ENCODE measurements around the gene CYTH1. TPM values are rescaled to one million over a fixed set of nuclear protein-coding genes. Genes with fewer than 3 reads are reported as not detected.
A peak's percentile ranks its signal among the peaks of the same experiment; 100 is the strongest.

CYTH1 gene
- total RNA-seq, 1 donor from 2014 or later = 147 TPM

DNA sequence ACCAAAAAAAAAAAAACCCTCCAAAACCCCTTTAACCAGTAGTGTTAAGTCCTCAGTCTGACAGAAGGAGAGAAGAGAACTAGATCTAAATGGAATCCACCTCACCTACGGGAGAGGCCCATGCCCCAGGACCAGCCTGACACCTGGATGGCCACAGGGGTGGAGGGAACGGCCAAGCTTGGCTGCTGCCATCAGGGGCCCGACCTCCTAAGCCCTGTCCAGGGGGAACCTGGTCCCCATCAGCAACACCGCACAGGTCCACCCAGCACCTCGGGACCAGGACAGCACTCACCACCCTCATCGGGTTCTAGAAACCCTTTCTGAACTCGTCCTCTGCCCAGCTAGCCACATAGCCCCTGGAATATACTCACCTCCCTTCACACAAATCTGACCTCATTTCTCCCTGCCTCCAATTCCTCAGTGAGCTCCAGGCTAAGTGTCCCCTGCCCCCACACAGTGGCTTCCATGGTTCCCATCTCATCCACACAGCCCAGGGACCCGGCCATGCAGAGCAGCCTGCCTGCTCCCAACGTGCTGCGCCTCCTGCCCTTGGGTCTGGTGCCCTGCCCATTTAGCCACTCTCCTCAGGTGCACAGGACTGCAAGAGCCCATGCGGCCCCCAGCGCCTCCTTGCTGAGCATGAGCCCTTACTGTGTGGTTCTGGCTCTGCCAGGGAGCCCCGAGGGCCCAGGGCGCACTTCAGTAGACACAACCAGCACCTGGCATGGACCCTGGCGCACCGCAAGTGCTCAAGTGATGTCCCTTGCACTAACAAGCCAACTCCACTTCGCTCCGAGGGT, 18.3 kb upstream of the CYTH1 start:
- no peak for DNase-seq (ENCODE audit: low spot score)
- Mint-ChIP-seq H3K36me3 (ENCODE audit: low read depth) (peaks cover 72% of the 10 kb centered on the region), H3K27ac (peak overlapping the region; percentile 61), H3K27me3 (ENCODE audit: insufficient read depth) (no peaks in the 10 kb centered on the region), H3K9me3 (no peaks in the 10 kb centered on the region), H3K4me1 (ENCODE audit: low read depth) (peaks cover 68% of the 10 kb centered on the region), H3K4me3 (no peak overlapping the region)
- intact Hi-C loops (cut with micrococcal nuclease) = no loop called here

DNA sequence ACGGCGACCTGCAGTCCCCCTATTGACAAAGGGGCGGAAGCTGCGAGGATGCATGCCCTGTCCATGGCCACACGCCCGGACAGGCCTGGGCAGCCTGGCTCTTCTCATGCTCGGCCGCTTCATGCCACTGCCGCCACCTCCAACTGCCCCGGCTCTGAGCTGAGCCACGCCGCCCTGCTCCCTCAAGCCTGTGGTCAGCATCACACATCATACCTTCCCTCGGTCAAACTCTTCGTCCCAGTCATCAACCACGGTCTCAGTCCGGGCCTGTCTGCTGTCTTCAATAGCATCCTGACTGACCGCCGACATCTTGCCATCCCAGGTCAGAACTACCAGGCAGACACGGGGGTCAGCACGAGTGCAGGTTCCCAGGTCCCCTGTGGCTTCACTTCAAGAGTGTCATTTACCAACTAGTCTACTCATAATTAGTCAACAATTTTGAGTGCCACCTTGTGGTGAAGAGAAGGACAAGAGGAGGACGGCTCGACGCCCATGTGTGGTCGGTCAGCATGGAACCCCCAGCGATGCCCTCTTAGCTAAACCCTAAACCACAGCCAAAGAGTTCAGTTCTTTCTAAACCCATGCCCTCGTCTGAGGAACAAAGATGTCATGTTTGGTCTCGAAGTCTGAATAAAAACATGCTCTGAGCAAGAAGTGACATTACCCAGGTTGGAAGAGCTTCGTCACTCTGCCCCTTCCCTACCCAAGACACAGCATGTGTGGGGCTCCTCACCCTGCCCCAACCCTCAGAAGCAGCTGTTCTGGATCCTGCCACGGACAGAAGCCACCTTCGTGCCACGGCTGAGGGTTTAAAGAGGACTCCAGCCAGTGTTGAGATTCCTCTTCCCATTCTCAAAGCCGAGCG, 16.9 kb upstream of the CYTH1 start:
- intact Hi-C loops (cut with micrococcal nuclease) = loop anchor here (2.0 kb wide), 1 partner anchor 302 kb away; no protein-coding TSS in a partner anchor
- no peaks in the 10 kb centered on the region for H3K27me3 Mint-ChIP-seq (ENCODE audit: insufficient read depth)
- DNase-seq (ENCODE audit: low spot score) = no peak
- peaks cover 62% of the 10 kb centered on the region for H3K4me1 Mint-ChIP-seq (ENCODE audit: low read depth)
- peaks cover 75% of the 10 kb centered on the region for H3K36me3 Mint-ChIP-seq (ENCODE audit: low read depth)
- peak overlapping the region; percentile 37 for H3K27ac Mint-ChIP-seq
- H3K9me3 Mint-ChIP-seq = no peaks in the 10 kb centered on the region
- no peak overlapping the region for H3K4me3 Mint-ChIP-seq

DNA sequence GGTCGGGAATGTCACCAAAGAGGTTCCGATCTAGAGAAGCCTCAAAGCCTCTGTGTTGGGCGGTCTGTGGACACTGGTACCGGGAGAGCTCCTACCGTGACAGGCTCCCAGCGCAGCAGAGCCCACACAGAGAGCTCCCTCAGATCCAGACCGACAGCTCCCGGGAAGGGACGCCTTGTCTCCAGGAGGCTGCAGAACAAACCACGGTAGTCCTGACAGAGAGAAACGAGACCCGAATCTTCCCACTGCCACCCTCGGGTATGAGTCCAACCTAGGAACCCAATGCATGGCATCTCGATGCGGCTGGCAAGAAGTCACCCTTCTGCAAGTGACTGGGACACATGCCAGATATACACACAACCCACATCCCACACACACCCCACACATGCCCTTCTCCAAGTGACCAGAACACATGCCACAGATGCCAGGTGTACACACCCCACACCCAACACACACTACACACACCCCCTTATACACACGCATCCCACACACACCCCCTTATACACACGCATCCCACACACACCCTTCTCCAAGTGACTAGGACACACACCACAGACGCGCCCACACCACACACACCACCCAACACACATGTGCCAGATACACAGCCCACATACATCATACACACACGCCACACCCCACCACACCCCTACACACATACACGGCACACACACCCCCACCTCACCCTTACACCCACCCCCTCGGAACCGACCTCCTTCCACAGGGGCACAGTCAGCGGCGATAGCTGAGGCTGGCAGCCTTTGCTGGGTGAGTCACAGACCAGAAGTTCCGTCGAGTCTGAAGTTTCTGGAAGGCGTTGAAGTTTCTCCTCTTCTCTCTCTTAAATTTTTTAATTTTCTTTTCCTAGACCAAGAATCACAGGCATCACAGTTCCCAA, 15.9 kb upstream of the CYTH1 start:
- Mint-ChIP-seq H3K27ac (peak overlapping the region; percentile 37), H3K9me3 (no peaks in the 10 kb centered on the region), H3K4me3 (no peak overlapping the region), H3K36me3 (ENCODE audit: low read depth) (peaks cover 74% of the 10 kb centered on the region), H3K27me3 (ENCODE audit: insufficient read depth) (no peaks in the 10 kb centered on the region), H3K4me1 (ENCODE audit: low read depth) (peaks cover 56% of the 10 kb centered on the region)
- no peak for DNase-seq (ENCODE audit: low spot score)
- intact Hi-C loops (cut with micrococcal nuclease) = loop anchor here (2.0 kb wide), 1 partner anchor 301 kb away; no protein-coding TSS in a partner anchor

DNA sequence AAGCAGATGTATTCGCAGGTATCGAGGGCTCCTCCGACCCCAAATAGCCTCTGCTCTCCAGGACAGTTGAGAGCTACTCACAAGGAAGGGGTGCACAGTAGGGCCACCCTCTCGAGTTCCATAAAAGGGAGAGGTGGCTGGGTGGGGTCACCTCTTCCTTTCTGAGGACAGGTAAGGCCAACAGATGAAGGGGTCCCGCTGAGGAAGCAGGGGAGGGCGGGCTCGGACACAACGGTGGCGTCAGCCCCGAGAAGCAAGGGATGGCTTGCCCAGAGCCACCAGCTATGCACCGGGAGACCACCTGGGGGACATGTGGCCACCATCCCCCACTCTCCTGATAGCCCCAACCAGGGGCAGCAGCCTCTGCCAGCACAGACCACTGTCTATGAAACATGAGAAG, 15.1 kb upstream of the CYTH1 start:
- Mint-ChIP-seq H3K27ac (no peak overlapping the region), H3K4me1 (ENCODE audit: low read depth) (peaks cover 52% of the 10 kb centered on the region), H3K9me3 (no peaks in the 10 kb centered on the region)

DNA sequence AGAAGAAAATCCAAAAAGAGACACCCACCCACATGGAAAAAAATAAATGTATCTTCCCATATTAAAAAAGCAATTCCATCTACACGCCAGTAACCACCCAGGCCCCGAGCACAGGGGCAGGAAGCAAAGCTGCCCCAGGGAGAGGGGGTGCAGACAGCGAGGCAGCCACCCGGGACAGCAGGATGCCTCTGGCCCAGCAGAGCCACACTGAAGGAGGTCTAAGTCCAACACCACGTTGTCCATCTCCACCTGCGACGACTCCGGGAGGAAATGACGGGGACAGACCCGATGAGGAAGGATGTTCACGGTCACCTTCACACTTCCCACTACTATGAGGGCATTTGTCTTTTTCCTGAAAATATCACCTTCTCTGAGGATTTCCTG, 14.4 kb upstream of the CYTH1 start:
- no peak overlapping the region for H3K4me3 Mint-ChIP-seq
- H3K36me3 Mint-ChIP-seq (ENCODE audit: low read depth) = peaks cover 72% of the 10 kb centered on the region
- no peaks in the 10 kb centered on the region for H3K27me3 Mint-ChIP-seq (ENCODE audit: insufficient read depth)
- peaks cover 57% of the 10 kb centered on the region for H3K4me1 Mint-ChIP-seq (ENCODE audit: low read depth)
- no peaks in the 10 kb centered on the region for H3K9me3 Mint-ChIP-seq
- intact Hi-C loops (cut with micrococcal nuclease) = no loop called here
- DNase-seq (ENCODE audit: low spot score) = no peak
- no peak overlapping the region for H3K27ac Mint-ChIP-seq

More for the DNA sequence above, 15.1 kb upstream of the CYTH1 start:
- DNase-seq (ENCODE audit: low spot score) = no peak
- intact Hi-C loops (cut with micrococcal nuclease) = no loop called here
- Mint-ChIP-seq H3K36me3 (ENCODE audit: low read depth) (peaks cover 69% of the 10 kb centered on the region), H3K27me3 (ENCODE audit: insufficient read depth) (no peaks in the 10 kb centered on the region), H3K4me3 (no peak overlapping the region)

DNA sequence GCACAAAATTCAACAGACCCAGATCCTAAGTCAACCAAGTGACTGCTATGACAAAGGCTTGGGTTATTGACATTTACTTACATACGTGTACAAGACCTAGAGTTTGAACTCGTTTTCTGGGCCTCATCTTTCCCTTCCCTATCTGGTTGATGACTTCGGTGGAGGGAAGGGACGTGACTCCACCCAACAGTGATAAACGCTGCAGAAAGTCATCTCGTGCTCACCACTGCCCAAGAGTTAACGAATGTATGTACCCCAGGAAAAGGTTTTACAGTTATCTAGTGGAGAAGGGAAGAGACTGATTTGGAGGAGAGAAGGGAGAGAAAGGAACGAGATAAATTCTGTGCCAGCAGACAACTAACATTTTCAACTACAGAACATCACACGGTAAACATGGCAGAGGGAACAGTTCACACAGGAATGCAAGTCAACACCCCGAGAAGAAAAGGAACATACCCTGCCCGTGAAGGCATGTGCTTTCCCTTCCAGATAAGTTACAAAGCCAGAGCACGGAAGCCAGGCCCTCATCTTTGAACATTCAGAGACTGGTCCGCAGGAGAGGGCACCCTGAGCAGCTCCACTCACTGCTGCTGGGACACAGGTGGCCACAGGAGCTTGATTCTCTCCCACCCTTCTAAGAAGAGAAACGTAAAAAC, 13.9 kb upstream of the CYTH1 start:
- H3K36me3 Mint-ChIP-seq (ENCODE audit: low read depth) = peaks cover 67% of the 10 kb centered on the region
- DNase-seq (ENCODE audit: low spot score) = no peak
- no peak overlapping the region for H3K4me3 Mint-ChIP-seq
- peaks cover 54% of the 10 kb centered on the region for H3K4me1 Mint-ChIP-seq (ENCODE audit: low read depth)
- no peaks in the 10 kb centered on the region for H3K27me3 Mint-ChIP-seq (ENCODE audit: insufficient read depth)
- no peaks in the 10 kb centered on the region for H3K9me3 Mint-ChIP-seq
- H3K27ac Mint-ChIP-seq = peak overlapping the region; percentile 58
- intact Hi-C loops (cut with micrococcal nuclease) = no loop called here

DNA sequence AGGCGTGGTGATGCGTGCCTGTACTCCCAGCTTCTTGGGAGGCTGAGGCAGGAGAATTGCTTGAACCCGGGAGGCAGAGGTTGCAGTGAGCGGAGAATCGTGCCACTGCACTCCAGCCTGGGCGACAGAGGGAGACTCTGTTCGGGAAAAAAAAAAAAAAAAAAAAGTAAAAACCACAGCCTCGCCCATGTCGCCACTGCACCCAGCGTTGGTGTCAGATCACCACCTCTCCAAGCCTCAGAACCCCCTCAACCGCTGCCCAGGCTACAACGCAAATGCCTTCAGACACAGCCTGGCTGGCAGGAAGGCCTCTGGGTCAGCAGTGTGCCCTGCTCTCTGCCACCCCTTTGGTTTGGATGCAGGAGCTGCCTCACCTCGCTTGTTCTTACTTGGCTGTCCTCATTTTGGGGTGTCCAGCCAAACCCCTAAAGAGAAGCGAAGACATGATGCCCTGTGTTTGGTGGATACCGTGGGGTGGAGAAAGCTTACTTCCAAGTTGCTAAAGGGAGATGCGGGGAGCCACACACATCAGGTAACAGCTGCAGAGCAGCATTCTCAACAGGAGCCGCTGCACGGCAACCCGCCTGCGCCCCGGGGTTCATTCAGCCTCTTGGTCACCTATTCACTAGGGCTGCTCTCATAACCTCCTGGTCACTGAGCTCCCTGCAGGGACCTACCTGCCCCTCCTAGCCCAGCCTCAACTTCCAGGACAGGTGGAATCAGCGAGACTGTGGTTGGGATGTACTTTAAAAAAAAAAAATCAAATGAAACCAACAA, 13.0 kb upstream of the CYTH1 start:
- intact Hi-C loops (cut with micrococcal nuclease) = no loop called here
- no peaks in the 10 kb centered on the region for H3K9me3 Mint-ChIP-seq
- H3K36me3 Mint-ChIP-seq (ENCODE audit: low read depth) = peaks cover 67% of the 10 kb centered on the region
- peak overlapping the region; percentile 18 for H3K27ac Mint-ChIP-seq
- DNase-seq (ENCODE audit: low spot score) = no peak
- peaks cover 48% of the 10 kb centered on the region for H3K4me1 Mint-ChIP-seq (ENCODE audit: low read depth)
- H3K4me3 Mint-ChIP-seq = no peak overlapping the region
- no peaks in the 10 kb centered on the region for H3K27me3 Mint-ChIP-seq (ENCODE audit: insufficient read depth)

DNA sequence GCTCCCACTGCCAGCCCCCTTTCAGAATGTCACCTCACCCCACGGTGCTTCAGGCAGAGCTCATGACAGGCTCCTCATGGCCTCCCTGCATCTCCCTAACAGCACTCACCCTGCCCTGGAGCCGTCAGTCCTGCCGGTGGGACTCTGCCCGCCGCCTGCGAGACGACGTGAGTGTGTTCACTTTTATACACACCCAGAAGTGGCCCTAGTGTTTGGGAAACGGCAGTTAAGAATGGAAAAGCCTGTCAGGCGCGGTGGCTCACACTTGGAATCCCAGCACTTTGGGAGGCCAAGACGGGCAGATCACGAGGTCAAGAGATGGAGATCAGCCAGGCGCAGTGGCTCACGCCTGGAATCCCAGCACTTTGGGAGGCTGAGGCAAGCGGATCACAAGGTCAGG, 12.3 kb upstream of the CYTH1 start:
- H3K27me3 Mint-ChIP-seq (ENCODE audit: insufficient read depth) = no peaks in the 10 kb centered on the region
- intact Hi-C loops (cut with micrococcal nuclease) = no loop called here
- peaks cover 66% of the 10 kb centered on the region for H3K36me3 Mint-ChIP-seq (ENCODE audit: low read depth)
- H3K27ac Mint-ChIP-seq = no peak overlapping the region
- peaks cover 48% of the 10 kb centered on the region for H3K4me1 Mint-ChIP-seq (ENCODE audit: low read depth)
- no peak overlapping the region for H3K4me3 Mint-ChIP-seq
- DNase-seq (ENCODE audit: low spot score) = no peak
- H3K9me3 Mint-ChIP-seq = no peaks in the 10 kb centered on the region

DNA sequence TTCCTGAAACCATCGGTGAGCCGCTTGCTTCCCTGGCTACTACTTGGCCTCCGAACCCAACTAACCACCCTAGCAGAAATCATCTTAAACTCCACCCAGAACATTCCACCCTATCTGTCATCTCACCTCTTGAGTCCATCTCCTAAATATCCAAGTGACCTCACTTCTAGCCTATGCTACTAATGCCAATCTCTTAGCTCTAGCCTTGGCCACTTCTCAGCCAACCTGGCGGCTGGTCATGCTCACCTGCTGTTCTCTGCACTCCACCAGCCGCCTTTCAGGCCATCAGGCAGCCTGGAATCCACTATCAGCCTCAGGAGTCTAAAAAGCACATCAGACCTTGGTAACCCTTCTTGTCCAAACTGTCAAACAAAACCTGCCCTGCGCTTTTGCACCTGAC, 11.9 kb upstream of the CYTH1 start:
- Mint-ChIP-seq H3K4me1 (ENCODE audit: low read depth) (peaks cover 46% of the 10 kb centered on the region), H3K36me3 (ENCODE audit: low read depth) (peaks cover 61% of the 10 kb centered on the region), H3K9me3 (no peaks in the 10 kb centered on the region), H3K4me3 (no peak overlapping the region), H3K27me3 (ENCODE audit: insufficient read depth) (no peaks in the 10 kb centered on the region), H3K27ac (no peak overlapping the region)
- no peak for DNase-seq (ENCODE audit: low spot score)
- intact Hi-C loops (cut with micrococcal nuclease) = no loop called here

DNA sequence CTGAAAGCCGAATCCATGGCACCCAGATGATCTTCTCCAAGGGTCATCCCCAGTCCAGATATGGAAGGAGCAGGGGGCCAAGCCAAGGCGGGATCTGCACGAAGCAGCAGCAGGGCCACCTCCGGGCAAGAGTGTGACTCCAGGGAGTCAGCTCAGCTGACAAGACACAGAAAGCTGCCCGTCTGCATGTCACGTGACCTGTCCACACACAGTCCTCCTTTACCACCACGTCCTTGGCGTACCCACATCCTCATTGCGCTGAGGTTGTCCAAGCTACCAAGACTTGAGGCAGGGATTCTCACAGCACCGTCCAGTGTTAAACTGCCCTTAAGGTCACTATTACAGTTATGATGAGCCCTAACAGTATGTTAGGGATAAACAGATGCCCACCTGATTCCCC, 11.3 kb upstream of the CYTH1 start:
- Mint-ChIP-seq H3K27ac (no peak overlapping the region), H3K9me3 (no peaks in the 10 kb centered on the region), H3K27me3 (ENCODE audit: insufficient read depth) (no peaks in the 10 kb centered on the region), H3K36me3 (ENCODE audit: low read depth) (peaks cover 56% of the 10 kb centered on the region), H3K4me1 (ENCODE audit: low read depth) (peaks cover 41% of the 10 kb centered on the region), H3K4me3 (no peak overlapping the region)
- no peak for DNase-seq (ENCODE audit: low spot score)
- intact Hi-C loops (cut with micrococcal nuclease) = no loop called here

DNA sequence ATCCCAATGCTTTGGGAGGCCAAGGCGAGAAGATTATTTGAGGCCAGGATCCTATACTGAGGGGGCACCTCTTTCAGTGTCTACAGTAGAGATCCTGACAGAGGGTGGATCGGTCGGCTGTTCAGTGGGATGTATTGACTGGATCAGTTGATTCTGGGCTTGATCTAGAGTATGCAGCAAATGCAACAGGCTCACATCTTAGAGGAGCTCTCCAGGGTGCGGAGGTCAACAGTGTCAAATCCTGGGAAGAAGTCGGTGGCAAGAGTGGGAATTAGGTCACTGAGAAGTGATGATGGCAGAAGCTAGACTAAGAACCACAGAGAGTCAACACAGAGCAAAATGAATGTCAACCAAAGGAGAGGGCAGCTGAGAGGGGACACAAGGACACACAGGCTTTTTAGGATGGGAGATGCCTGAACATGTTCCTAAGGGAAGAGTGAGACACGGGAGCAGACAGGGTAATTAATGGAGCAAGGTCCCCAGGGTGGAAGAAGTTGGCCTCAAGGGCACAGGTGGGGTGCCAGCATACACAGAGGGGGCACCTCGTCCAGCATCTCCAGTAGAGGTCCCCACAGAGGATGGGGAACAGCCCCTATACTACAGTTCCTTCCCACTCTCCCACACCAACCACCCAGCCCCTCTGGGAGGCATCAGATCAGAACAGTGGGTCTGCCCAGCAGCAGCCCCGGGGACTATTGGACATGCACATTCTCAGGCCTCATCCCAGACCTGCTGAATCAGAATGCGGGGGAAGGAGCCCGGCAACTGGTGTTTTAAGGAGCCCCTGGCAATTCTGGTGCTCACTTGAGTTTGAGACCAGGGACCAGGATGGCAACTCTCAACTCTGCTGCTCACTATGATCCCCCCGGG, 10.0 kb upstream of the CYTH1 start:
- peaks cover 39% of the 10 kb centered on the region for H3K4me1 Mint-ChIP-seq (ENCODE audit: low read depth)
- intact Hi-C loops (cut with micrococcal nuclease) = no loop called here

More for the DNA sequence above, 10.0 kb upstream of the CYTH1 start:
- Mint-ChIP-seq H3K36me3 (ENCODE audit: low read depth) (peaks cover 56% of the 10 kb centered on the region), H3K9me3 (no peaks in the 10 kb centered on the region), H3K27me3 (ENCODE audit: insufficient read depth) (no peaks in the 10 kb centered on the region), H3K4me3 (no peak overlapping the region), H3K27ac (peak overlapping the region; percentile 60)
- no peak for DNase-seq (ENCODE audit: low spot score)
